Measurements from ENCODE around the gene AGPAT1.

Gene AGPAT1

DNA sequence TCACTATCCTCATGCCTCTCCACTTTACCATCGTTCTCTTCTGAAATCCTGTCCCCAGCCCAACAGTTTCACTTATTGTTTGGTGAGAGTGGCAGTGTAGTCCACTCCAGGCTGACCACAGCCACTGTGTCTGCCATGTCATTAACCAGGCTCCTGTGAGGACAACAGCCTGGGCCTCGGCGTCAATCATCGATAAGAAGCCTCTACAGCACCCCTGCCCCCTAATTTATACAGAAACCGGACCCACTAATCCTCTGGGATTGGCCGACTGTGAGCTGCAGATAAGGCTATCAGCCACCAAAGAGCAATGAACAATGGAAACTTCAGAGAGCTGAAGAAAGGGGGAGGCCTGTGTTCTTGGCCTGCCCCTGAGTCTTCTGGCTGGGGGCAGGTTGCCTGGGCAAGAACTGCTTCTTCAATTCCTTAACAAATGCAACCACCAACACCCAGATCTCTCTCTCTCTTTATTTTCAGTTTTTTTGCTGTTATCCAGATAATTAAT is 8.1 kb downstream of the AGPAT1 start:
- DNase-seq = no peak

DNA sequence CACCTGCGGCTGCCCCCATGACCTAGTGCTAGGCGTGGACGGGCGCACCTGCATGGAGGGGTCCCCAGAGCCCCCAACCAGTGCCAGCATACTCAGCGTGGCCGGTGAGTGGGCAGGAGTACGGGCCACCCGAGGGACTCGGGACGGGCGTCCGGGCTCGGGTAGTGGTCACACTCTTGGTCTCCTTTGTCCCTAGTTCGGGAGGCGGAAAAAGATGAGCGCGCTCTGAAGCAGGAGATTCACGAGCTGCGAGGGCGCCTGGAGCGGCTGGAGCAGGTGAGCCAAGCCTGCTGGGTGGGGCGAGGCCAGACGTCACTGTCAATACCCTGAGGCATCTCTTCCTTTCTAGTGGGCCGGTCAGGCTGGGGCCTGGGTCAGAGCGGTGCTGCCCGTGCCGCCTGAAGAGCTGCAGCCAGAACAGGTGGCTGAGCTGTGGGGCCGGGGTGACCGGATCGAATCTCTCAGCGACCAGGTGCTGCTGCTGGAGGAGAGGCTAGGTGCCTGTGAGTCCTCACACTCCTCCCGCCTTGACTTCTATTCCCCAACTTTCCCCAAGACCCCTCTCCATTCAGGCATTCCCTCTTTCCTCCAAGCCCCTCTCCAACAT is 8.6 kb downstream of the AGPAT1 start:
- no peak for DNase-seq

DNA sequence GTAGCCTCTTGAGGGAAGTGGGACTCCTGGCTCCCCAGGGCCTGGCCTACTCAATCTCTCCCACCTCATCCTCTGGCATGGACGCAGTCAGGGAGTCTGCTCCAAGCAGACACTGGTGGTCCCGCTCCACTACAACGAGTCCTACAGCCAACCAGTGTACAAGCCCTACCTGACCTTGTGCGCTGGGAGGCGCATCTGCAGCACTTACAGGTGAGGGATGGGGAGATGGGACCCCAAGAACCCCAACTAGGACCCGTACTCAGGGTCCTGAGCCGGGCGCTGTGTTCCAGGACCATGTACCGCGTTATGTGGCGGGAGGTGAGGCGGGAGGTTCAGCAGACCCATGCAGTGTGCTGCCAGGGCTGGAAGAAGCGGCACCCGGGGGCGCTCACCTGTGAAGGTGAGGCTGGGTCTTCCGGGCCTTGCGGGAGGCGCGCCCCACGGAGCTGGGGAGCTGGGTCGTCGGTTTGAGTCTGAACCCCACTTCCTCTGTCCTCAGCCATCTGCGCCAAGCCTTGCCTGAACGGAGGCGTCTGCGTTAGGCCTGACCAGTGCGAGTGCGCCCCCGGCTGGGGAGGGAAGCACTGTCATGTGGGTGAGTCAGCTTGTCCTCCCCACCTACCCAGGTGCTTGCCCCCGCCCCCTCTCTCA is 9.3 kb downstream of the AGPAT1 start:
- no peak for DNase-seq

DNA sequence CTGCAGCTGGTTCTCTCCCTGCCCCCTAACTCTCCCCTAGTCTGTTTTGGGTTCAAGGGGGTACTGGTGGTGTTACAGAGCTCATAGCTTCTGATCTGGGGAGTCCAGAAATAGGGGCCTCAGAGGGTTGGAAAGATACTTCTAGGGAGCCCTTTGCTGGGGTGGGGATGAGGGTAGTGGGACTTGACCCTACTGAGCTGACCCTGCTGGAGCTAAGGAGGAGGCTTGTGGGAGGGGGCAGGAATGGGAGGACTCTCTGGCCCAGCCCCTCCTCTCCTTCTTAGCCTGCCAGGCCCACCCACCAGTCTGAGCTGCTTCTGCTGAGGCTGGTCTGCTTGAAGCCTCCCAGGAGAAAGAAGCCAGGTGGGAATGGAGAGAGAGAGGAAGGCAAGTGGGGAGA is 11.6 kb downstream of the AGPAT1 start, which contains the start of gene EGFL8:
Gene EGFL8 (plus strand): TSS at position 301 of the 400 bp plus-strand sequence. CDS start 1,571 bp downstream, outside the sequence.
- no peak for DNase-seq

DNA sequence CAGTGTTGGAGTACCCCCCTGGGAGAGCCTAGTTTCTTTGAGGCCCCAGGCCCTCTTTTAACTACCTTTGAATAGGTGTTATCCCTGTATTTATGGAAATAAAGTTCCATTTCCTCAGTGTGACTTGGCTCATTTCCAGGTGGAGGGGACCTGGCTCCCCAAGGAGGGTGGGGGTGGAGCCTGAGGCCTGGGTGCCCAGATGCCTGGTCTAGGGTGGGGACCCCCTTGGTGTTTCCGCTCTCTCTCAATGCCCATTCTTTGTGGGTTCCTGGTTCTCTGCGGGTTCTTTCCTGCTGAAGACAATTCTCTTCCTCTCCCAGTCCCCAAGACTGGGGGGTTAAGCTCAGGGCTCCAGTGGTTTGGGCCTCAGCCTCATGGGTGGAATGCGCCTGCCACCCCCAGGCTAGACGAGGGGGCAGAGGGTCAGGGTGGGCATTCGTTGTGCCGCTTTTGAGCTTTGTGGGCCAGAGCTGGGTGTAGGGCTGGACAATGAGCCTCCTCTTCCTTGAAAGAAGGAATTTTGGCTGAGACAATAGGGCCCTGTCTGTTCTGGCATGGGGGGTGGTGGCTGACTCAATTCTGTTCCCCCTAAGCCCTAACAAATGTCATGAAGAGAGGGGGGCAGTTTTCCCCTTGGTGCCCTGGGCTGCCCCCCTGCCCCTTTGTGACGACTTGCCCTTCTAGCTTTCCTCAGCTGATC is 12.2 kb downstream of the AGPAT1 start:
- DNase-seq = no peak

DNA sequence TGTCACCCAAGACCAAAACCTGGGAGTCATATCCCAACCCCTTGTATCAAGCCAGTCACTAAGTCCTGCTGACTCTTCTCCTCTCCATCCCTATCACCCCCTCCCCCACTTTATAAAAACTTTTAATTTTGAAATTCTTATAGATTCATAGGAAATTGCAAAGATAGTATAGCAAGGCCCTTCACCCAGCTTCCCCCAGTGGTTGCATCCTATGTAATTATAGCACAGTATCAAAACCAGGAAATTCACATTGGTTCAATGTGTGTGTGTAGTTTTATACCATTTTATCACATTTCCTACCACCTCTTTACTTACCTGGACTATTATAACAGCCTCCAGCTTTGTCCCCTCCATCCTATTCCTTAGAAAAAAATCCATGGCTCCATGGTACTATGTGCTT is 17.8 kb downstream of the AGPAT1 start:
- no peak for DNase-seq

DNA sequence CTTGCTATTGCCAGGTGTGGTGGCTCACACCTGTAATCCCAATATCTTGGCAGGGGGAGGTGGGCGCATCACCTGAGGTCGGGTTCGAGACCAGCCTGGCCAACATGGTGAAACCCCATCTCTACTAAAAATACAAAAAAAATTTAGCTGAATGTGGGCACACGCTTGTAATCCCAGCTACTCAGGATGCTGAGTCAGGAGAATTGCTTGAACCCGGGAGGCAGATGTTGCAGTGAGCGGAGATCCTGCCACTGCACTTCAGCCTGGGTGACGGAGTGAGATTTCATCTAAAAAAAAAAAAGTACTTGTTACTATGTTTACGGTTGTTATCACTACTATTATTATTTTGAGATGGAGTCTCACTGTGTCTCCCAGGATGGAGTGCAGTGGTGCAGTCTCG is 19.0 kb downstream of the AGPAT1 start:
- DNase-seq = no peak

DNA sequence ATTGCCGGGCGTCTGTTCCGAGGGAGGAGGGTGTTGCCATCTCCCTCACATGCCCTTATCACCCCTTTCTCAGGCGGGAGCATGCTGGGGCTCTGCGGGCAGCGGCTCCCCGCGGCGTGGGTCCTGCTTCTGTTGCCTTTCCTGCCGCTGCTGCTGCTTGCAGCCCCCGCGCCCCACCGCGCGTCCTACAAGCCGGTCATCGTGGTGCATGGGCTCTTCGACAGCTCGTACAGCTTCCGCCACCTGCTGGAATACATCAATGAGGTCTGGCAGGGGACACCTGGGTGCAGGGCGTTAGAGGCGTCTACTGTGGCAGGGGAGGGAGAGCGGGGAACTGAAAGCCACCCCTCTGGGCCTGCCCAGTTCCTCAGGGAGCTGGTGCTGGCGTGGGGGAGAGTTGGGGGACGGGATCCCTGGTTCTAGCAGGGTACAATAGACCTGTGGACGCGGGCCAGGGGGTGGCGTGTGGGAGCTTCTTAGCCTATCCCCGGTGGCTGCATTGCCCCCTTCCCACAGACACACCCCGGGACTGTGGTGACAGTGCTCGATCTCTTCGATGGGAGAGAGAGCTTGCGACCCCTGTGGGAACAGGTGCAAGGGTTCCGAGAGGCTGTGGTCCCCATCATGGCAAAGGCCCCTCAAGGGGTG is 21.2 kb downstream of the AGPAT1 start:
- DNase-seq = peak; percentile 65

DNA sequence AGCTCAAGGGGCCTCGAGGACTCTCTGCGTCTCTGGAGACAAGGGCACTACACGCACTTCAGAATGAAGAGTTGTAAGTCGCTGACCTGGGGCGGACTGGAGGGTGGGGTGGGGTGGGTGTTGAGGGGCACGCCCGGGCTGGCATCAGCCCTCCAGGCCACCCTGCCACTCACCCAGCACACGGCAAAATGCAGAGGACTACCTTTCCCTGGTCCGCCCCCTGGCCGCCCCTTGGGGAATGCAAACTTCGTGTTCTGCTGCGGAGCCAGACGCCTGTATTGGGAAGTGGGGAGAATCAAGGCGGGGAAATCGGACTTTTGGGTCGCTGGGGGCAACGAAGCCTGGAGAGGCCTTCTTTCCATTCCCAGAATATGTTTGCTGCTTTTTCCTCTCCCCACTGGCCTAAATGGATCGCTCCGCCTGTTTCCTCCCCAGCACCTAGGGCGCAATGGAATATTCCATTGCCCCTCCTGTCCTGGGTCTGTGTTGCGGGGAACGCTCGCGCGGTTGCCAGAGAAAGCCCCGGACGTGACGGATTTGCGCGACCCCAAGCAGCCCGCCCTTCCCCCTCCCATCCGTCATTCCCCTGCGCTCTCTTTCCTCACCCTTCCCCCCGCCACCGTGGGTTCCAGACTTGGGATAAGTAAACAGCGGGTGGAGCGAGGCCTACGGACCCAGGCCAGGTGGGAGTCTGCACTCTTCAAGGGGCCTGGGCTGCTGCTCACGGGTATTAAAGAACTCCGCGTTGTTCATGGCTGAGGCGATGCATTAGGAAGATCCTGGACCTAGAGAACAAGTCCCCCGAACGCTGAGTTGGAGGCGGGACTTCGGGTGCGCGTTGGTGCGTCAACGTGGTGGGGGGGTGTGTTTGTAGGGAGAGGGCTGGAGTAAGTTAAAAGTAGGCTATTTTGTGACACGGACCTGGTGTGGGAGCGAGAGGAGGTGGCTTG is 22.0 kb downstream of the AGPAT1 start, which contains the start of gene PPT2:
Gene PPT2 (plus strand): TSS at position 578 of the 950 bp plus-strand sequence. CDS start 454 bp downstream, outside the sequence.
- DNase-seq = peak; percentile 94

DNA sequence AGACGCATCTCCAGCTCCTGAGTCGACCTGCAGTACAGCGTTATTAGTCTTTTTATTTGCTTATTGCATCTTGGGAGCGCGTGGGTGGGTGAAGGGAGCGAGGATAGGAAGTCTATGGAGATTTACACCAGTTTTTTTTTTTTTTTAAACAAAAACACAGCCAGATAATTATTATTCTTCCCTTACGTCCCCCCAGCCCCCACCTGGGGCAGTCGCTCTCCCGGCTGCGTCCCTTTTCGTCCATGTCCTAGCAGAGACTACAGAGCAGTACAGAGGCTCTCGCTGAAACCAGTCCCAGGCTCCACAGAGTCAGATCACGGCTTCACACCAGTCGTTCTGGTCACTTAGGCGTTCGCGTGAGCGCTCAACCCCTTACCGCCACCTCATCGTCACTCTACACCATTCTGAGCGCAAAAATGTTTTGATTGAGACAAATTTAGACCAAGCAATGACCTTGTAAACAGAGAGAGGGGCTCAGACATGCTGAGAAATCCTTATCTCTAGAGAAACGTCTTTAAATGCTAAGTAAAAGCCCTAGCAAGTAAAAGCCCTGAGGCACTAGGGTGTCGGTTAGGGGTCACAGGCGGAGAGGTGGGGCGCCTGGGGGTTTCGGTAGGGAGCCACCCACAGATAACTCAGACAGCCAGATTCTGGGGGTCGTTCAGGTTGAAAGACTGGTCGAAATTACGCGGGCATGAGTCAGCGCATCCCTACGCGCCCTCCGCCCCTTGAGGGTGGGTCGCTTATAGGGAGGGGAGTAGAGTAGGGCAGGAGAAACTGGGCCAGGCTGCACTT is 22.9 kb downstream of the AGPAT1 start:
- peak; percentile 36 for DNase-seq

DNA sequence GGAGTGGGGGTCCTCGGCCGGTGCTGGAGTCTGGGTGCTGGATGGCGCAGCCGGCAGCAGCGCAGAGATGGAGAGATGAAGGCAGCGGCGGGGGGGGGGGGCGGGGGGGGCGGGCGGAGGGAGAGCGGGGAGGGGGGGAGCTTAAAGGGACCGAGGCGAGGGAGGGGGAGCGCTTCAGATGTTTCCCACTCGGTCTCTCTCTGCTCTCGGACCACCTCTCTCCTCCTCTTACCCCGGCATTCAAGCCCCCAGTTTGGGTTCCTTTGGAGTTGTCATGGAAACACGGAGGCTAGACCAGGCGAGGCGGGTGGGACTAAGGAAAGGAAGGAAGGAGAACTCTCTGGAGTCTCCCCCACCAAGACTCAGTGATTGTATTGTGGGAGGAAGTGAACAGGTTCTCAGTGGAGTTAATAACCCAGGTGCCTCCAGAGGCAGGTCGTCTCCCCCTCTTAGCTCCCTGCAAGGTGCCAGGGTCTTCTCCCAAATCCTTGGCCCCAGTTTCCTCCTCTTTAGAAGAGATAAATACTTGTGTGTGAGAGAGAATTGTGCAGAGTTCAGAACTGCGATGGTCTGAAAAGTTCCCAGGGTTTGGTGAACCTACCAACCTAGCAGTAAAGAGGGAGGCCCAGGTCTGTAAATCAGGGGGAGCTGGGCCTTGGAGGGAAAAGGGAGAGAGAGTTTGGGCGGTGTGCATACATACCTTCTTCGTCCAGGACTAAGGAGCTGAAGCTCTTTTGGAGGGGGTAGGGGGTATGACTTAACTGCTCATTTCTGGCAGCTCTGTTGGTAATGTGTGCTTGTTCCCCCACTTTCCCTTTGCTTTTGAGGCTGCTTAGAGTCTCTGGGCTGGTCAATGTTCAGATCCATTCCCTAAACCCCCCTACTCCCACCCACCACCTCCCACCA is 23.8 kb downstream of the AGPAT1 start, which contains the start of gene PRRT1:
Gene PRRT1 (minus strand): TSS at position 77 of the 906 bp plus-strand sequence. CDS start 112 bp downstream, outside the sequence.
- peak; percentile 18 for DNase-seq

DNA sequence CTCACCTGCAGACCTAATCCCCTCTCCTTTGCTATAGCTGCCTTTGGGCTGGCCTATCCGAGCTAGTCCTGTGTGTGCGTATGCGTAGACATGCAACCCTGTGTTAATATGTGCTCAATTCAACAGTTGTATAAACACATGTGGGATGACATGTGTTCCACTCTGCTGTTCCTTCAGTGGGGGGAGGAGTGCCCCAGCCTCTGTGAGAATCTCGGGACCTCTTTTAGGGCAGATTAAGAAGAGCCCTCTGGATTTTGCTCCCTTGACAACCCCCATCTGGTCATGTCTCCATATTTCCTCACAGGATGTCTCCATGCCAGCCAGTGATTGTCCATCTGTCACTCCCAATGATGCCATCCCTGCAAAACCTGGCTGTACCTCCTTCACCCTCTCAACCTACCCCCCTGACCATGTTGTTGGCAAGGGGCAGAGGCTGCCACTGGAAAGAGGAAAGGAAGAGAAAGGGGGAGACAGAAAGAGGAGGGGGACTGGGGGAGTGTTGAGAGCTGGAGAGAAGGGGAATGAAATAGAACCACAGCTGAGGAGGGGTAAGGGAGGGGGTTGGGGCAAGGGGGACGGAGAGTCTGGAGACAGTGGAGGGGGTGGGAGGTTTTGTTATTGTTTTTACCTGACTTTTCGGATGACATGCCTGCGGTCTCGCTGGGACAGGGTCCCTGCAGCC is 24.6 kb downstream of the AGPAT1 start:
- DNase-seq = no peak

DNA sequence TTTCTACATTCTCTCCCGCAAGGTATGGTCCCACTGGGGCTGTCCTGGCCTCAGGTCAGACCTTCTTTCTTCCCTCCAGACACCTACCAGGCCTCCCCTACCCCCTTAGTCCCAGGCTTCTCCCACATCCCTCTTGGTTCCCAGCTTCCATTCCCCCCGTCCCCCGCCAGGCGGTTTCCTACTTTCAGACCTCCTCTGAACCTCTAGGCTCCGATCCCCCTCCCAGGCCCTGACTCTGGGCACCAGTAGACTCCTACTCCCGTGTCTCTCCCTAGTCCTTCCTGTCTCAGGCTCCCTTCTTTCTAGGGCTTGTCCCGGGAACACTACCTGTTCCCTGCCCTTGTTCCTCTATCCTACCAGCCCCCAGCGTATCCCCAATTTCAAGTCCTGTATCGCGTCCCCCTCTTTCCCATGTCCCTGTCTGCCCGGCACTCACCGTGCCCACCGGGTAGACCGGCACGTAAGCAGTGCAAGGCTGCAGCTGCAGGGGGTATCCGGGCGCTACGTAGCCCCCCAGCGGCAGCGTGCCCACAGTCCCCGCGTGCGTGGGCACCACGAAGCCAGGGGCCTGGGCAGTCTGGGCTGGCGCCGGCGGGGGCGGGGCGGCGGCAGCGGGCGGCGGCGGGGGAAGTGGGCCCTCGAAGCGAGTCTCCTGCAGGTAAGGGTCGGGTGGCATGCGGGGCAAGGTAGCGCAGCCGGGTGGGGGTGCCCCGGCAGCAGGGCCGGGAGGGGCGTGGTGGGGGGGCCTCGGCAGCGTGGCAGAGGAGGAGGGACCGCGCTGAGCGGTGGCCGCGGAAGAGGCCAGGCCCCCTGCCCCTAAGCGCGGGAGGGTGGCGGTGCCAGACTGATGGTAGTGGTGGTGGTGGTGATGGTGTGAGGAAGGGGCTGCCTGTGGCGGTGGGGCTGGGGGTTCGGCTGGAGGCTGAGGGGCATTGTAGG is 25.7 kb downstream of the AGPAT1 start:
- no peak for DNase-seq

DNA sequence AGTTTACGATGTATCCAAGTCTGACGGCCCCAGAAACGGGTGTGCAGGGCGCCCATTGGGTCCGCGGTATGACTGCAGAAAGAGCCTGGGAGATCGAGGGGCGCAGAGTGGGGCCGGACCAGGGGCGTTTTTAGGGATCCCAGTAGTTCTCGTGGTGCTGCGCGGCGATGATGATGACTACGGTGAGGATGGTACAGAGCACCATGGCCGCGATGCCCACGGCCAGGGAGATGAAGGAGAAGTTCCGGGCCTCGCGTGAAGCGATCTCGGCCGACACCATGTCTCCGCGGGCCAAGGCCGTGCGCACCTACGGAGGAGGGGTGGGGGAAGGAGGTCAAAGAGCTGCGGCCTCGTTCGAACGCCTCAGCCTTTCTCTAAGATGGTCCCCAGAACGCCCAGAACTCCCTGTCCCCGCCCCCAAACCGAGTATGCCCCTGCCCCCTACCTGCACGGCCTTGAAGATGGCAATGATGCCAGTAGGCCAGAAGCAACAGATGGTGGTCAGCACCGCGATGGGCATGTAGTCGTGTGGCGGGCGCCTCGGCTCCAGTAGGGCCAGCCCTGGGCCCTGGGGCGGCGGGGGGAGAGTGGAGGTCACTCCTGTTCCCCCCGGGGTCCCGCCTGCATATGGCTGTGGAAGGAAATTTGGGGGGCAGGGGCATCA is 26.7 kb downstream of the AGPAT1 start:
- DNase-seq = no peak

DNA sequence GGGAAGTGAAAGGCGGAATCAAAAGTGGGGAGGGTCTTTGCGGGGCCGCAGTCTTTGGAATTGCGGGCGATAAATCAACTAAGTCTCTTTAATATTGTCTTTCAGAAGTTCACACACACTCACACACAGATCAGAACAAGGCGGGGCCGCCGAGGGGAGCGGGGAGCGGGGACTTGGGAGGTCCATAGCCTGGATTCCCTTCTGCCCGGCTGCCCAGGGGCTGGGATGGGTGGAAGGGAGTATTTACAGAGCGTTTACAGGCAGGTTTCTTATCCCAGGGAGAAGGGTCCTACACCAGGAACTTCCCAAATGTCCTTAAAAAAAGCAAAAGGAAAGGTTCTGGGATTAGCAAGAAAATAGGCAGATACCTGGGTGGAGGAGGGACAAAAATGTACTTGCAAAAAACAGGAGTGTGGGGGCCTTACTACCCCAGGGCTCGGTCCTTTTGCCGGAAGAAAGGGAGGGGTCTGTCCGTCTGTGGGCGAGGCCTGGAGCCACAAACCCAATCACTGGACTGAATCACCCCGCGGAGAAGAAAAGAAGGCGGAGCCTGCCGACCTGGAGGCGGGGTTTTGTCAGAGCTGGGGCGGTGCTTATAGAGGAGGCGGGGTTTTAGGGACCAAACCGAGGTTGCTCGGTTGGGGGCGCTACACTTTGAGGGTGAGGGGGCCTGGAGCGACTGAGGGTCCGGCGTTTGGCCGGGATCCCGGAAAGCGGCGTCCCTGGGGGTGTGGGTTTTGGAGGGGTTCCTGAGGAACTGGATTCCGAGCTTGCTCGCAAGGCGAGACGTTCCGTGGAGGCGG is 27.4 kb downstream of the AGPAT1 start:
- peak; percentile 11 for DNase-seq

DNA sequence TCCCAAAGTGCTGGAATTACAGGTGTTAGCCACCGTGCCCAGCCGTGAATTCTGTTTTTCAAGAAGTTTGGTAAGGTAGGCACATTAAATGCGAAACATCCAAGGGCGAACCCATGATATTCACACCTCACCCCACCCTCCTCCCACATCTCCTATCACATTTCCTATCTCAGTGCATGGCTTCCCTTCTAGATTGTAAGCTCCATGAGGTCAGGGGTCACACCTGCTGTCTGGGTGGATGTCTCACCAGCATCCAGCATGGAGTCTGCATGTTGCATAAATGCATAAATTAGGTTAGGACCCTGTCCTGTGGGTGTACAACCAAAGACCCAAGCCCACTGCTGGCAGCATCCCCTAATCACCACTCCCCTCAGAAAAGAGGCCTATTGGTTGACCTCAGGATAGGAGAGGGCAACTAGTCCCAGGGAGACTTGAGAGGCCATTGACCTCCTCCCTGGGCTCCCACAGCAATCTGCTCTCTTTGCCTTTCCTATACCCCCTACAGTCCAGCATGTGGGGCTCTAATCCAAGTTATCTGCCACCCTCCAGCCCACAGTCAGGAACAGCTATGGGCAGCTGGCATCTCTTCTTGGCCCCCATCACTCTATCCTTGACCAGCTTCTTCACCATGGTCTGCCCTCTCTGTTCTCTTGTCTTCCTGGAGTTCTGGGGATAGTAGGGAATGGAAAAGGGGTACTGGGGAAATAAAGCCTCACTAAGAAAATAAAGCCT is 28.3 kb downstream of the AGPAT1 start:
- no peak for DNase-seq
